Measurements from ENCODE around the gene HNRNPUL1.

GRCh38 chr19:41239363-41239762 is 24.8 kb upstream of the HNRNPUL1 start:
- no peak for TF ChIP-seq CTCF (IDR thresholded peaks at IDR 0.05)
- no peak for TF ChIP-seq POLR2A (IDR thresholded peaks at IDR 0.05)
